K562 (cell line): ENCODE results near the gene IL17REL. TPM values are rescaled to one million over a fixed set of nuclear protein-coding genes. Genes with fewer than 3 reads are reported as not detected.

Source experiments
- ATAC-seq: fragments of 200-7000 bp; cut with Tn5 transposase; 3 replicates; pipeline ENCODE4 v1.9.1; 2020; ENCODE audit warnings: moderate library complexity
- BruUV-seq: library from RNA; stranded (reverse); fragments of 400-500 nt; replicated peaks from 2 replicates; lab custom pipeline; 2021; lab: Mats Ljungman, UMichigan
- CTCF ChIA-PET: fragments of 300-600 bp; formaldehyde crosslinking; extraction: SDS; loops from one replicate; lab custom pipeline; 2021; ENCODE audit warnings: low intra/inter-chr PET ratio; lab: Yijun Ruan, JAX
- POLR2A ChIA-PET: fragments of 300-600, 350-650 bp; sonication (Branson Sonifier 250); formaldehyde crosslinking; extraction: SDS; loops from one replicate; lab custom pipeline; 2021; ENCODE audit warnings: antibody characterized with exemption, inconsistent platforms; lab: Yijun Ruan, JAX
- DNase-seq, 4 experiments: peaks; one replicate each; pipeline versions ENCODE4 v3.0.0 to v3.0.0-alpha.2; 2011 to 2018; ENCODE audit warnings: low spot score in 3 of 4, mixed read lengths in 3 of 4; ENCODE audit errors: extremely low read depth in 1 of 4
- FAIRE-seq: peaks from 2 replicates; lab custom pipeline; 2011; peaks lifted over from hg19 to GRCh38; lab: Jason Lieb, UNC
- H2AFZ ChIP-seq: 2 replicates; pipeline ENCODE4 v1.6.0; 2011; ENCODE audit warnings: low read depth, low read length, control low read depth, inconsistent platforms
- H3K27ac ChIP-seq: fragments of 200-600 bp; 3 replicates; pipeline ENCODE4 v1.8.0; 2011; ENCODE audit warnings: low read depth, mild to moderate bottlenecking, control low read depth, inconsistent platforms, low read length, moderate library complexity, mixed read lengths; ENCODE audit errors: extremely low read depth
- H3K27me3 ChIP-seq, 2 experiments: fragments of 300-600 bp in 1 of 2; 2 replicates in 1 of 2; 3 replicates in 1 of 2; pipeline versions ENCODE4 v1.6.0 to v1.8.0; 2011; ENCODE audit warnings: inconsistent platforms in 2 of 2, low read length in 2 of 2, mild to moderate bottlenecking in 1 of 2, mixed read lengths in 1 of 2, moderate library complexity in 1 of 2; ENCODE audit not compliant: control insufficient read depth in 2 of 2, insufficient read depth in 2 of 2
- H3K36me3 ChIP-seq: fragments of 300-600 bp; 3 replicates; pipeline ENCODE4 v1.8.0; 2011; ENCODE audit warnings: mild to moderate bottlenecking, low read length, inconsistent platforms; ENCODE audit not compliant: control insufficient read depth, insufficient read depth
- H3K4me1 ChIP-seq, 2 experiments: fragments of 200-600 bp in 1 of 2; replicated peaks in 1 of 2; 2 replicates in 1 of 2; 3 replicates in 1 of 2; pipeline versions ENCODE4 v1.5.1 to v1.8.0; 2011; ENCODE audit warnings: inconsistent platforms in 2 of 2, low read length in 2 of 2, mild to moderate bottlenecking in 1 of 2, mixed read lengths in 1 of 2, moderate library complexity in 1 of 2; ENCODE audit not compliant: control insufficient read depth in 2 of 2, insufficient read depth in 2 of 2
- H3K4me2 ChIP-seq: 2 replicates; pipeline ENCODE4 v1.6.1; 2011; ENCODE audit warnings: low read length, control low read depth, inconsistent platforms, mixed read lengths; ENCODE audit not compliant: insufficient read depth
- H3K4me3 ChIP-seq: fragments of 200-600 bp; sonication (generic), shearing (Covaris generic); 2 replicates; pipeline ENCODE4 v1.5.1; 2016; ENCODE audit warnings: control low read depth, inconsistent platforms
- H3K79me2 ChIP-seq: fragments of 200-600 bp; 3 replicates; pipeline ENCODE4 v1.8.0; 2011; ENCODE audit warnings: low read length, inconsistent platforms; ENCODE audit not compliant: control insufficient read depth, insufficient read depth
- H3K9ac ChIP-seq, 2 experiments: 2 replicates each; pipeline versions ENCODE4 v1.6.0 to v1.6.1; 2011; ENCODE audit warnings: low read depth in 2 of 2, low read length in 2 of 2, control low read depth in 1 of 2, inconsistent platforms in 1 of 2, mild to moderate bottlenecking in 1 of 2, mixed read lengths in 1 of 2; ENCODE audit not compliant: insufficient read depth in 1 of 2
- H3K9me1 ChIP-seq: one replicate; pipeline ENCODE4 v1.6.0; 2011; ENCODE audit warnings: inconsistent platforms, mild to moderate bottlenecking, low read length, moderate library complexity; ENCODE audit not compliant: control insufficient read depth, insufficient read depth
- H3K9me3 ChIP-seq: replicated peaks from 2 replicates; pipeline ENCODE4 v1.5.1; 2011; ENCODE audit warnings: low read depth, low read length, inconsistent platforms; ENCODE audit not compliant: control insufficient read depth, insufficient read depth
- H4K20me1 ChIP-seq: replicated peaks from 2 replicates; pipeline ENCODE4 v1.6.1; 2011; ENCODE audit warnings: low read length, inconsistent platforms, mixed read lengths; ENCODE audit not compliant: control insufficient read depth, insufficient read depth
- CREM ChIP-seq: IDR thresholded peaks from 2 replicates; pipeline ENCODE4 v1.6.1; 2014; ENCODE audit warnings: antibody characterized with exemption, low read depth
- ILF3 ChIP-seq: fragments of 450-650 bp; IDR thresholded peaks from 2 replicates; pipeline ENCODE4 v1.6.1; 2018; ENCODE audit warnings: antibody characterized with exemption, mild to moderate bottlenecking, moderate library complexity, borderline replicate concordance
- NCOA4 ChIP-seq: fragments of 450-650 bp; IDR thresholded peaks from 2 replicates; pipeline ENCODE4 v1.6.1; 2018; ENCODE audit warnings: mild to moderate bottlenecking; ENCODE audit not compliant: partially characterized antibody
- SMARCA4 ChIP-seq: fragments of 450-650 bp; IDR thresholded peaks from 2 replicates; pipeline ENCODE4 v1.6.1; 2016
- SNRNP70 ChIP-seq: fragments of 200-400 bp; formaldehyde crosslinking; optimal IDR thresholded peaks from 2 replicates; pipeline ENCODE3; 2017; ENCODE audit warnings: low read depth, low read length
- WGBS: fragments of 100-300 bp; shearing (Covaris generic); methylation state at CpG from one replicate; pipeline ENCODE4 v1.1.6; 2016; ENCODE audit warnings: low coverage, mixed read lengths; ENCODE audit not compliant: insufficient coverage; ENCODE audit errors: missing lambda C conversion rate; 5-methylcytosine and 5-hydroxymethylcytosine counted together
- in situ Hi-C: fragments of 300-500 bp; cut with MboI; formaldehyde crosslinking; loops from 4 replicates; pipeline ENCODE4 v1.15.0; 2018; ENCODE audit warnings: inconsistent platforms, mixed read lengths
- intact Hi-C: fragments of 100-400 bp; cut with micrococcal nuclease; formaldehyde crosslinking; loops from 2 replicates; pipeline ENCODE4 v1.14.2; 2022
- polyA plus RNA-seq, 8 experiments: library from polyadenylated mRNA; depleted of rRNA in 4 of 8; stranded (reverse) in 5 of 8; unstranded in 3 of 8; fragments of >200 nt; fragmentation: Nextera tagmentation in 2 of 8; fragmentation: Illumina TruSeq in 1 of 8; extraction: Ambion mirVana in 2 of 8; extraction: Trizol in 1 of 8; gene quantifications; 2 replicates each; pipeline versions ENCODE4 v1.2.1 to v1.2.3, GENCODE V29; 2011 to 2014; ENCODE audit warnings: inconsistent platforms in 1 of 8, missing spikeins in 1 of 8
- total RNA-seq, 7 experiments: library from RNA; depleted of rRNA in 6 of 7; stranded (reverse); fragments of >200 nt in 6 of 7; fragmentation: Illumina TruSeq in 2 of 7; extraction: Trizol in 2 of 7; gene quantifications; 2 replicates each; pipeline versions ENCODE4 v1.2.1 to v1.2.3, GENCODE V29; 2011 to 2021; ENCODE audit warnings: low replicate concordance in 1 of 7
- TF ChIP-seq, protein P1 (sequence below): sonication (generic); formaldehyde crosslinking; IDR thresholded peaks from 2 replicates; pipeline ENCODE4 v1.8.0; 2022; ENCODE audit warnings: mild to moderate bottlenecking, missing genetic modification reagents

The IL17REL gene
- total and polyA plus RNA-seq, 9 of the 15 experiments (the other 6 are each of a cell fraction or from before 2014, with no cell fraction given), result 0.05 to 0.42 (median 0.11) TPM; not detected in 4

DNA sequence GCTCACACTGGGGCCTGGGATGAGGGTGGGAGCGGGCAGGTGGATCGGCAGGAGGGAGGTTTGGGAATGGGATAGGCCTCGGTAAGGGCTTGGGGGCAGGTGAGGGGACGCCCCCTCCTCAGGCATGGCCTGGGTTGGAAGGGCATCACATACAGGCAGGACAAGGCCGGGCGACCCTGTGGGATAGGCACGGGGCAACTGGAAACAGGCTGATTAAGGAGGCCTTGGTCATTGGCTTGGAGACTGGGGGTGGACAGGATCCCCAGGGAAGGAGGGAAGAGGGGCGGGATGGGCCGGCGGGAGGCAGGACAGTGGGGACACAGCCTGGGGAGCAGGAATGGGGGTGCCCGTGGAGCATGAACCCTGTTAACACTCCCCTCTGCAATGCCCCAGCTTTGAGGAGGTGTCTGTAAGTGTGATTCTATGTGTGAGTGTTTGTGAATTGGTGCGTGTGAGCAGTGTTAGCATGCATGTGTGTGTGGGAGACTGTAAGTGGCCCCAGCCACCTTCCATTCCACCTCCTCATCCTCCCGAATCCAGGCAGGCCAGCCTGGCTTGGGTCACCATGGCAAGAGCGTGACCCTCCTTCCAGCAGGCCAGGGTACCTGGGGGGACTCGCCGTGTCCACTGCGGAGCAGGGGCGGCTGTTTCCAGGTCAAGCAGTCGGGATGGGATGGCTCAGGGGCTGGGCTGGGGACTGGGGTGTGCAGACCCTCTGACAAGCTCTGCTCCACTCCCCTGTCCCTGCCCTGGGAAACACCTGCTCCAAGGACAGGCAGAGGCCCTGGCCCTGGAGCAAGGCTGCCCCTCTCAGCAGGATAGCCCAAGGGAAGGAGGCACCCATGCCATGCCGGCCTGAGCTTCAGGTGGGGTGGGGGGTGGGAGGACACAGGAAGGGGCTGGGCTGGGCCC lies 55.4 kb downstream of the IL17REL start:
- ChIA-PET POLR2A (no interaction called here), CTCF (no interaction called here)
- H3K4me2 ChIP-seq, result no peak overlapping the region
- FAIRE-seq, result no peak
- WGBS, result 77% methylated on average over 10 of the region's 20 CpGs
- no peak for DNase-seq
- peaks cover 23% of the 10 kb centered on the region for H3K79me2 ChIP-seq
- in situ Hi-C loops, result no loop called here
- H3K4me3 ChIP-seq, result no peak overlapping the region
- TF ChIP-seq, protein P1, sequence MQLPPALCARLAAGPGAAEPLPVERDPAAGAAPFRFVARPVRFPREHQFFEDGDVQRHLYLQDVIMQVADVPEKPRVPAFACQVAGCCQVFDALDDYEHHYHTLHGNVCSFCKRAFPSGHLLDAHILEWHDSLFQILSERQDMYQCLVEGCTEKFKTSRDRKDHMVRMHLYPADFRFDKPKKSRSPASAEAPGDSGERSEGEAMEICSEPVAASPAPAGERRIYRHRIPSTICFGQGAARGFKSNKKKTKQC, result no peak
- TF ChIP-seq ILF3 (no peak), SNRNP70 (no peak), CREM (no peak), SMARCA4 (no peak), NCOA4 (no peak)
- TF ChIP-seq, all 486 proteins: peak for 0
- Histone ChIP-seq H3K9ac (no peak overlapping the region), H3K9me3 (no peaks in the 10 kb centered on the region), H2AFZ (no peak overlapping the region), H3K9me1 (no peaks in the 10 kb centered on the region), H3K27me3 (no peaks in the 10 kb centered on the region), H4K20me1 (peaks cover 5% of the 10 kb centered on the region; the same call in 1 of the 2 replicates), H3K36me3 (peaks cover 6% of the 10 kb centered on the region; the same call in 1 of the 3 replicates), H3K27ac (no peak overlapping the region), H3K4me1 (peaks cover 12 to 85% of the 10 kb centered on the region in 2 experiments)
- ATAC-seq, result no peak
- intact Hi-C loops, result no loop called here
- no TSS peak for BruUV-seq
